ENCODE measurements around the gene HDAC10. TPM values are rescaled to one million over a fixed set of nuclear protein-coding genes. Genes with fewer than 3 reads are reported as not detected.
A peak's percentile ranks its signal among the peaks of the same experiment; 100 is the strongest.

Gene HDAC10
- total and polyA plus RNA-seq, 2 experiments from 2014 or later, result 23.8 to 30.2 TPM

- 67% methylated on average over 25 of the region's 25 CpGs for WGBS (ENCODE audit: low lambda C conversion rate, missing lambda C conversion rate)
- Histone ChIP-seq H3K9me3 (ENCODE audit: low read depth) (no peaks in the 10 kb centered on the region), H3K27me3 (no peaks in the 10 kb centered on the region), H3K4me2 (no peak overlapping the region), H4K20me1 (ENCODE audit: insufficient read depth, poor library complexity, severe bottlenecking) (no peaks in the 10 kb centered on the region), H3K27ac (no peak overlapping the region), H3K4me3 (no peak overlapping the region), H3K79me2 (peaks cover 13% of the 10 kb centered on the region), H2AFZ (no peak overlapping the region), H3K9me2 (replicated peaks; ENCODE audit: insufficient read depth) (no peaks in the 10 kb centered on the region), H3K36me3 (replicated peaks; ENCODE audit: insufficient read depth, low read depth) (no peaks in the 10 kb centered on the region), H3K4me1 (ENCODE audit: insufficient read depth) (peaks cover 13% of the 10 kb centered on the region)
- TF ChIP-seq CTCF (IDR thresholded peaks at IDR 0.05; ENCODE audit: poor library complexity) (peak; percentile 66), EZH2phosphoT487 (IDR thresholded peaks at IDR 0.05; ENCODE audit: low read depth, severe bottlenecking, unreplicated experiment) (no peak)
- DNase-seq (ENCODE audit: low spot score), result peak; percentile 80
Measured at GRCh38 chr22:50252082-50253045, 1.3 kb upstream of the HDAC10 start.

DNA sequence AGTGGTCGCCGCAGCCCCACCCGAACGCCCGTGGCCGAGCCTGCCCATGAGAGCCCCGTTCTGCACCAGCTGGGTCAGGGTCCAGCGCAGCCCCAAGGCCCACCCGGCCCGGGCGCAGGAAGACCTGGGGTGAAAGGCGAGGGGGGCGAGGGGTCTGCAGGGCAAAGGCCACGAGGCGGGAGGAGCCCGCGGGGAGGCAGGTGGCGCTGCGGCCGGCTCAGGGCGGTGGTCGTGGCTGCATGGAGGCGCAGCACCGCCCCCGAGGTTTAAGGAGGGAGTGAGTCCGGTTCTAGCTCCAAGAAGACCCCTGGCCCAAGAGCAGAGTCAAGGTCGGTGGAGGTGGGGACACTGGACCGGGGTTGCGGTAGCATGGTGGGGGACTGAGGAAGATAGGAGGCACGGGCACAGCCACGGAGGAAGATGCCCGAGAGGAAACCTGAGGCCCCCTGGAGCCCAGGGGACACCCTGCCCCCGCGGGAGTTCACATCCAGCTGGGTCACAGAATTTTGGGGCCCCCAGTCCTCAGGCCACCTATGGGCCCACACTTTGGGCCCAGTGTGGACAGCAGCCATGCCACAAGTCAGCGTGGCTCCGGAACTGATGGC lies 514 bp upstream of the HDAC10 start:
- H3K27me3 ChIP-seq, result no peaks in the 10 kb centered on the region
- H3K27ac ChIP-seq, result no peak overlapping the region
- peak overlapping the region; percentile 99 for H3K4me2 ChIP-seq
- no peaks in the 10 kb centered on the region for H3K9me3 ChIP-seq (ENCODE audit: low read depth)
- DNase-seq (ENCODE audit: low spot score), result no peak
- H3K79me2 ChIP-seq, result peaks cover 21% of the 10 kb centered on the region
- WGBS (ENCODE audit: low lambda C conversion rate, missing lambda C conversion rate), result 26% methylated on average over 24 of the region's 36 CpGs
- TF ChIP-seq CTCF (IDR thresholded peaks at IDR 0.05; ENCODE audit: poor library complexity) (no peak), EZH2phosphoT487 (IDR thresholded peaks at IDR 0.05; ENCODE audit: low read depth, severe bottlenecking, unreplicated experiment) (no peak), EZH2 (IDR thresholded peaks at IDR 0.05; ENCODE audit: borderline replicate concordance) (no peak)
- H3K36me3 ChIP-seq (replicated peaks; ENCODE audit: insufficient read depth, low read depth), result no peaks in the 10 kb centered on the region
- H3K4me1 ChIP-seq (ENCODE audit: insufficient read depth), result peaks cover 13% of the 10 kb centered on the region
- peak overlapping the region; percentile 70 for H3K4me3 ChIP-seq
- peak overlapping the region; percentile 39 for H2AFZ ChIP-seq
- H4K20me1 ChIP-seq (ENCODE audit: insufficient read depth, poor library complexity, severe bottlenecking), result no peaks in the 10 kb centered on the region
- no peaks in the 10 kb centered on the region for H3K9me2 ChIP-seq (replicated peaks; ENCODE audit: insufficient read depth)

GRCh38 chr22:50250249-50250554 lies 863 bp downstream of the HDAC10 start:
- TF ChIP-seq EZH2phosphoT487 (IDR thresholded peaks at IDR 0.05; ENCODE audit: low read depth, severe bottlenecking, unreplicated experiment), result no peak
- no peak for TF ChIP-seq EZH2 (IDR thresholded peaks at IDR 0.05; ENCODE audit: borderline replicate concordance)
- no peak for TF ChIP-seq CTCF (IDR thresholded peaks at IDR 0.05; ENCODE audit: poor library complexity)
- H3K4me2 ChIP-seq, result peak overlapping the region; percentile 99
- H2AFZ ChIP-seq, result no peak overlapping the region
- no peaks in the 10 kb centered on the region for H3K9me3 ChIP-seq (ENCODE audit: low read depth)
- no peaks in the 10 kb centered on the region for H4K20me1 ChIP-seq (ENCODE audit: insufficient read depth, poor library complexity, severe bottlenecking)
- H3K9me2 ChIP-seq (replicated peaks; ENCODE audit: insufficient read depth), result no peaks in the 10 kb centered on the region
- H3K27me3 ChIP-seq, result no peaks in the 10 kb centered on the region
- H3K4me1 ChIP-seq (ENCODE audit: insufficient read depth), result peaks cover 20% of the 10 kb centered on the region
- WGBS (ENCODE audit: low lambda C conversion rate, missing lambda C conversion rate), result 84% methylated on average over 11 of the region's 11 CpGs
- DNase-seq (ENCODE audit: low spot score), result no peak
- peaks cover 33% of the 10 kb centered on the region for H3K79me2 ChIP-seq
- H3K36me3 ChIP-seq (replicated peaks; ENCODE audit: insufficient read depth, low read depth), result no peaks in the 10 kb centered on the region
- H3K27ac ChIP-seq, result no peak overlapping the region
- H3K4me3 ChIP-seq, result peak overlapping the region; percentile 70
